Stomach smooth muscle (tissue), 2 donors: ENCODE results near the gene HDHD3.
A peak's percentile ranks its signal among the peaks of the same experiment; 100 is the strongest.

ENCODE experiments used
- H3K27ac ChIP-seq: one replicate; pipeline ENCODE4 v1.7.0; 2013; ENCODE audit warnings: mild to moderate bottlenecking, low read length, inconsistent platforms
- H3K27me3 ChIP-seq, 2 donors: one replicate each; pipeline ENCODE4 v1.7.0; 2013; ENCODE audit warnings: low read length in 2 of 2; ENCODE audit not compliant: insufficient read depth in 2 of 2, control insufficient read depth in 1 of 2
- H3K36me3 ChIP-seq, 2 donors: one replicate each; pipeline ENCODE4 v1.7.0; 2013; ENCODE audit warnings: low read length in 2 of 2; ENCODE audit not compliant: control insufficient read depth in 2 of 2, insufficient read depth in 2 of 2
- H3K4me1 ChIP-seq: one replicate; pipeline ENCODE4 v1.7.0; 2013; ENCODE audit warnings: low read length; ENCODE audit not compliant: control insufficient read depth, insufficient read depth
- H3K4me3 ChIP-seq, 2 donors: one replicate each; pipeline ENCODE4 v1.7.0; 2013; ENCODE audit warnings: low read length in 2 of 2
- H3K9ac ChIP-seq, 2 donors: one replicate each; pipeline ENCODE4 v1.7.0; 2013; ENCODE audit warnings: low read length in 2 of 2, mild to moderate bottlenecking in 1 of 2
- H3K9me3 ChIP-seq, 2 donors: one replicate each; pipeline ENCODE4 v1.7.0; 2013; ENCODE audit warnings: low read length in 2 of 2; ENCODE audit not compliant: control insufficient read depth in 2 of 2
- donor health status: healthy.
- donor health status: Pancreatic carcinoma.

The HDHD3 gene

GRCh38 chr9:113349066-113349444 is 27.7 kb downstream of the HDHD3 start:
- H3K4me1 ChIP-seq, result peaks cover 13% of the 10 kb centered on the region
- peak overlapping the region in 1 of 2 donors; percentile 72 for H3K4me3 ChIP-seq
- H3K9me3 ChIP-seq, result no peaks in the 10 kb centered on the region
- peaks cover 0 to 14% of the 10 kb centered on the region in 2 donors for H3K27me3 ChIP-seq
- no peaks in the 10 kb centered on the region for H3K36me3 ChIP-seq
- no peak overlapping the region for H3K27ac ChIP-seq
- H3K9ac ChIP-seq, result peak overlapping the region in 1 of 2 donors; percentile 18

DNA sequence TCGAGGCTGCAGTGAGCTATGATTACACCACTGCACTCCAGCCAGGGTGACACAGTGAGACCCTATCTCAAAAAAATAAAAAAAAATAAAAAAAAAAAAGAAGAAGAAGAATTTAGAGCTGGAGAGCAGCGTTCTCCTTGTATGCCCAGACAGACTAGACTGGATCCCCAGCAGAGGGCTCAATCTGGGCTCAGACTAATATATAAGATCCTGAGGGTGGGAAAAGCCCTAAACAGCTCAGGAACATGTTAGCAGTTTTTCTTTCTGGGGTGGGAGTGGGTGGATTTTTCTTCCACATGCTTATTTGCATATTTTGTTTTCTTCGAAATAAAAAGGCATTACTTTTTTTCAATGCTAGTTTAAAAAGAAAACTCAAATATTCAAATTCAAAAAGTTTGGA is 28.3 kb downstream of the HDHD3 start:
- Histone ChIP-seq H3K9ac (no peak overlapping the region), H3K4me3 (no peak overlapping the region), H3K36me3 (no peaks in the 10 kb centered on the region), H3K27me3 (peaks cover 0 to 14% of the 10 kb centered on the region in 2 donors), H3K9me3 (no peaks in the 10 kb centered on the region), H3K27ac (no peak overlapping the region), H3K4me1 (peaks cover 19% of the 10 kb centered on the region)

- Histone ChIP-seq H3K4me1 (peaks cover 24% of the 10 kb centered on the region), H3K27ac (peak overlapping the region; percentile 91), H3K4me3 (no peak overlapping the region), H3K9ac (no peak overlapping the region), H3K36me3 (no peaks in the 10 kb centered on the region), H3K9me3 (no peaks in the 10 kb centered on the region), H3K27me3 (peaks cover 0 to 10% of the 10 kb centered on the region in 2 donors)
These were observed 31.1 kb downstream of the HDHD3 start for GRCh38 chr9:113345671-113346070.

DNA sequence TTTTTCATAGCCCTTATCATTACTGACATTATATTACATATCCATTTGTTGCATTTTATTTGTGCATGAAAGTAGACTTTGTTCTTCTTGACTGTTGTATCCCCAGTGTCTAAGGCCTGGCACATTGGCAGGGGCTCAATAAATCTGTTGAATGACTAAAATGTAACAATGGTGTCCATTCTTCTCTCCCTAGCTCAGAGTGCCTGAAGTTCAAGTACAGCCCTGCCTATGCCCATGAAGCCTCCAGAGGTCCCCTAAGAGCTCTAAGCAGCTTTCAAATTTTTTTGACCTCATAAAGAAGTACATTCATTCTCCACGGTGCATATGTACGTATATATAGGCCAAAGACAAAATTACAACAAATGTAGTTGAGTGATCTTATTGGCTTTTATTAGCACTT is 31.6 kb downstream of the HDHD3 start:
- Histone ChIP-seq H3K9ac (no peak overlapping the region), H3K4me1 (peaks cover 20% of the 10 kb centered on the region), H3K36me3 (no peaks in the 10 kb centered on the region), H3K4me3 (no peak overlapping the region), H3K27me3 (peaks cover 0 to 5% of the 10 kb centered on the region in 2 donors), H3K27ac (peak overlapping the region; percentile 91), H3K9me3 (no peaks in the 10 kb centered on the region)

DNA sequence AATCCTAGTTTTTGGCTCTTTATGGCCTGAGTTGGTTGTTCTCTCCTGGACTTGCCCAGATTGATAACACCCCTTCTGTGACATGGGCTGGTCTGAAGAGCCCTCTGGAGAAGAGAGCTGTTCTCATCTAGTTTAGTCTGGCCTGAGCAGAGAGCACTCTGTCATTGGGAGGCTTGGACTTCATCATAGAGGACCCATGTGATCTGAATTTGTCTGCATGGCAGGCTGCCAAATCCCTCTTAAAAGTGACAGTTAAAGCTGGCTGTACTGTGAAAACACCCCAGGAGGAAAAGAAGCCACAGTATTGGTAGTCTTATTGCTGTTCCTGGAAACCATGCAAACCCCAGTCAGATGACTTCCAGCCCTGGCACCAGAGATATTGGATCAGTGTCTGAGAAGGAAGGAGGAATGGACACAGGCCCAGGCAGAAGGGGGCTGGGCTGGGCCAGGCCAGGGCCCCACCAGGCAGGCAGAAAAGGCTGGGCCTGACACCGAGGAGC is 33.0 kb downstream of the HDHD3 start:
- H3K36me3 ChIP-seq, result no peaks in the 10 kb centered on the region
- H3K27me3 ChIP-seq, result no peaks in the 10 kb centered on the region
- H3K4me1 ChIP-seq, result peaks cover 24% of the 10 kb centered on the region
- H3K9ac ChIP-seq, result peak overlapping the region; percentile 7 to 68
- peak overlapping the region; percentile 91 for H3K27ac ChIP-seq
- H3K4me3 ChIP-seq, result peak overlapping the region in 1 of 2 donors; percentile 22
- H3K9me3 ChIP-seq, result no peaks in the 10 kb centered on the region

DNA sequence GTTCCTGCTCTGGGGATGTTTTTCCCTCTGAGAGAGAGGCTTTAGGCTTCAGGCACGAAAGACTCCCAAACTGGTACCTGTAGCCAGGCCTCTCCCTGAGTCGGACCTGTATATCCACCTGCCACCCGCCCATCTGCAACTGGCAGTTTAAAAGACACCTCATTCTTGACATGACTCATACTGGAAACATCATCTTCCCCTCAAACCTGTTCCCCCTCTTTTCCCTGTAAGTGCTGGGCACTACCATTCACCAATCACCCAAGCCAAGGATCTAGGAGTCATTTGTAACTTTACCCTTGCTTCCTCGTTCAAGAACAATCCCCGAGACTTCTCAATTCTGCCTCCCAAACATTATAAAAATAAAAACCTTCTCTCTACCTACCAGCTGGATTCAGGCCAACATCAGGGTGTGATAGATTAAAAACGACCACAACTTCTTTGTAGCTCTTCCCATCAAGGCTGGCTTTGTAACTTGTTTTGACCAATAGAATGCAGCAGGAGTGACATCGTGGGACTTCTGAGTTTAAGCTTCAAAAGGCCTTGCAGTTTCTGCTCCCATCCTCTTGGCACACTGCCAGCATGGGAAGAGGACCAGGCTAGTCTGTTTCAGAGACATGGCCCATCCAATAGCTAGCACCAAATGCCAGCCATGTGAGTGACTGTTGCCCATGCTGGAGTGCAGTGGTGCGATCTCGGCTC is 34.9 kb downstream of the HDHD3 start:
- H3K4me3 ChIP-seq, result no peak overlapping the region
- H3K36me3 ChIP-seq, result no peaks in the 10 kb centered on the region
- H3K27me3 ChIP-seq, result no peaks in the 10 kb centered on the region
- peaks cover 24% of the 10 kb centered on the region for H3K4me1 ChIP-seq
- no peak overlapping the region for H3K9ac ChIP-seq
- no peaks in the 10 kb centered on the region for H3K9me3 ChIP-seq
- no peak overlapping the region for H3K27ac ChIP-seq

- Histone ChIP-seq H3K27ac (peak within 1 kb of the TSS; percentile 78), H3K9ac (peak within 1 kb of the TSS; percentile 80 to 86), H3K4me1 (peaks cover 24% of the 10 kb centered on the region), H3K4me3 (peak within 1 kb of the TSS; percentile 82 to 90), H3K36me3 (no peaks in the 10 kb centered on the region), H3K9me3 (no peaks in the 10 kb centered on the region), H3K27me3 (no peaks in the 10 kb centered on the region)
These were observed 36.6 kb downstream of the HDHD3 start, which contains the start of gene WDR31 for GRCh38 chr9:113340011-113340699. Gene WDR31 (minus strand): TSS chr9:113340275. CDS start chr9:113332022, 8,253 bp downstream.

- no peak overlapping the region for H3K4me3 ChIP-seq
- H3K9me3 ChIP-seq, result no peaks in the 10 kb centered on the region
- peaks cover 12% of the 10 kb centered on the region for H3K4me1 ChIP-seq
- no peak overlapping the region for H3K9ac ChIP-seq
- no peaks in the 10 kb centered on the region for H3K27me3 ChIP-seq
- no peaks in the 10 kb centered on the region for H3K36me3 ChIP-seq
- H3K27ac ChIP-seq, result no peak overlapping the region
These were observed 39.1 kb downstream of the HDHD3 start for GRCh38 chr9:113337714-113338113.

DNA sequence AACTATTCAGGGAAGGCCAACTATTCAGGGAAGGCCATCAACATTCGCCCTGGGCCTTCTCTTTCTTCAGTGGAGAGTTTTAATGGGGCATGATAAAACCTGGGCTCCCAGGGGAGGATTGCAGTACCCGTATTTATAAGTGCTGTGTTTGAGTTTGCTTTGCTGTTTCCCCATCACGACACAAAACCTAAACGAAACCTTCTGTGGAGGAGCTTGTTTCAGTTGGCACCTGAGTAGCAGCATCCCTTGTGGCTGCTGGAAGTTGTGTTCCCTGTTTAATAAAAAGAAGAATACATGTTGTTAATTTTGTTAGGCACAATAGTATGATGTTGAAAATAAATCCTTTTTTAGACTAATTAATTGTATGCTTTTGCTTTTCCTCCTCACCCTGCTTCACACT is 45.0 kb downstream of the HDHD3 start:
- H3K4me1 ChIP-seq, result no peaks in the 10 kb centered on the region
- no peak overlapping the region for H3K27ac ChIP-seq
- H3K36me3 ChIP-seq, result peaks cover 2 to 4% of the 10 kb centered on the region in 2 donors
- no peaks in the 10 kb centered on the region for H3K27me3 ChIP-seq
- no peak overlapping the region for H3K4me3 ChIP-seq
- H3K9me3 ChIP-seq, result no peaks in the 10 kb centered on the region
- no peak overlapping the region for H3K9ac ChIP-seq

- H3K4me1 ChIP-seq, result no peaks in the 10 kb centered on the region
- H3K9ac ChIP-seq, result no peak overlapping the region
- no peak overlapping the region for H3K27ac ChIP-seq
- H3K27me3 ChIP-seq, result no peaks in the 10 kb centered on the region
- H3K4me3 ChIP-seq, result no peak overlapping the region
- peaks cover 2 to 4% of the 10 kb centered on the region in 2 donors for H3K36me3 ChIP-seq
- H3K9me3 ChIP-seq, result no peaks in the 10 kb centered on the region
These were observed 48.6 kb downstream of the HDHD3 start for GRCh38 chr9:113328045-113328782.
